ENCODE data around the gene CES2. TPM values are rescaled to one million over a fixed set of nuclear protein-coding genes. Genes with fewer than 3 reads are reported as not detected.

Gene CES2
- total RNA-seq, 1 donor from 2014 or later: 88.5 TPM

DNA sequence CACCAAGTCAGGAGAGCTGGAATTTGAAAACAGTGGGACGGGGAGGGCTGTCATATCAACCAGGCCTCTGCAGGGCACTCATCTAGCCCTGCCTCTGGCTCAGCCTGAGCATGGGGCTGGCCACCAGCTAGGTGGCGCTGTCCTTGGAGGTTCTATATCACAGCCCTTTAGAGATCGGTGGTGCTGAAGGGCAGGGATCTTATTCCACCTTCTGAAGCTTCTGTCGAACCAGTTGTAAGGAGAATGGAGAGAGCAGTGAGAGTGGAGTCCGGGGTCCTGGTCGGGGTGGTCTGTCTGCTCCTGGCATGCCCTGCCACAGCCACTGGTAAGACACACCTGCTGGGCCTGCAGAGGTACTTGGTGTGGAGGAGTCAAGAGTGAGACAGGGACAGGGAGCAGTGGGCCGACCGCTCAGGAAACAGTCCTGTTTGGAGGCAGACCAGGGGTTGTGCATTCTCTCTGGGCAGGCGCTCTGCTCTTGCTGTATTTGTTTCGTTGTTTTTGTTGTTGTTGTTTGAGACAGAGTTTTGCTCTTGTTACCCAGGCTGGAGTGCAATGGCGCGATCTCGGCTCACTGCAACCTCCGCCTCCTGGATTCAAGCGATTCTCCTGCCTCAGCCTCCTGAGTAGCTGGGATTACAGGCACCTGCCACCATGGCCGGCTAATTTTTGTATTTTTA is 25.9 kb downstream of the CES2 start, which contains the start of gene CES3:
Gene CES3 (plus strand): TSS at position 202 of the 680 bp plus-strand sequence. CDS start 42 bp downstream, at position 244.
- intact Hi-C loops (cut with micrococcal nuclease): no loop called here
- no peaks in the 10 kb centered on the region for H3K9me3 ChIP-seq (replicated peaks)
- H3K4me1 ChIP-seq: peaks cover 4% of the 10 kb centered on the region
- H3K4me3 ChIP-seq: no peak within 1 kb of the TSS
- TF ChIP-seq, protein P1, sequence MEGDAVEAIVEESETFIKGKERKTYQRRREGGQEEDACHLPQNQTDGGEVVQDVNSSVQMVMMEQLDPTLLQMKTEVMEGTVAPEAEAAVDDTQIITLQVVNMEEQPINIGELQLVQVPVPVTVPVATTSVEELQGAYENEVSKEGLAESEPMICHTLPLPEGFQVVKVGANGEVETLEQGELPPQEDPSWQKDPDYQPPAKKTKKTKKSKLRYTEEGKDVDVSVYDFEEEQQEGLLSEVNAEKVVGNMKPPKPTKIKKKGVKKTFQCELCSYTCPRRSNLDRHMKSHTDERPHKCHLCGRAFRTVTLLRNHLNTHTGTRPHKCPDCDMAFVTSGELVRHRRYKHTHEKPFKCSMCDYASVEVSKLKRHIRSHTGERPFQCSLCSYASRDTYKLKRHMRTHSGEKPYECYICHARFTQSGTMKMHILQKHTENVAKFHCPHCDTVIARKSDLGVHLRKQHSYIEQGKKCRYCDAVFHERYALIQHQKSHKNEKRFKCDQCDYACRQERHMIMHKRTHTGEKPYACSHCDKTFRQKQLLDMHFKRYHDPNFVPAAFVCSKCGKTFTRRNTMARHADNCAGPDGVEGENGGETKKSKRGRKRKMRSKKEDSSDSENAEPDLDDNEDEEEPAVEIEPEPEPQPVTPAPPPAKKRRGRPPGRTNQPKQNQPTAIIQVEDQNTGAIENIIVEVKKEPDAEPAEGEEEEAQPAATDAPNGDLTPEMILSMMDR (IDR thresholded peaks at IDR 0.05; ENCODE audit: borderline replicate concordance): peak; percentile 69
- no peak within 1 kb of the TSS for H3K27ac ChIP-seq (replicated peaks)
- H3K36me3 ChIP-seq: no peaks in the 10 kb centered on the region
- DNase-seq: peak; percentile 40
- peaks cover 4% of the 10 kb centered on the region for H3K27me3 ChIP-seq (ENCODE audit: low read depth)

DNA sequence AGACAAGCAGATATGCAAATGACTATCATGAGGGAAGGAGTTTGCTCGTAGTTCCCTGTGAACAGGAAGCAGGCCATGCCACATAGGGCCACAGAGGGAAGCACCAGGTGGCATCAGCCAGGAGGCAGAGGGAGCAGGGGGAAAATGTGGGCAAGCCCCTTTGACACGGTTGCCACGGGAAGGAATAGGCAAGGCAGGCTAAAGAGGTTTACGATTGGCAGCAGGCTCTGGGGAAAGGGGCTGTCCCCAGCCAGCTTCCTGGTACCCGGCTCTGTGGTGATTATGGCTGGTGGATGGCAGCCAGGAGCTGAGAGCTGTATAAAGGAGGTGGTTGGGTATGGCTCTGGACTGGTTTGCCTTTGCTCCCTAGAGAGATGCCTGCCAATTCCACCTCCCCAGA is 26.6 kb downstream of the CES2 start:
- Histone ChIP-seq H3K27ac (replicated peaks) (no peak overlapping the region), H3K27me3 (ENCODE audit: low read depth) (peaks cover 4% of the 10 kb centered on the region), H3K4me3 (no peak overlapping the region), H3K4me1 (peaks cover 4% of the 10 kb centered on the region), H3K36me3 (no peaks in the 10 kb centered on the region), H3K9me3 (replicated peaks) (no peaks in the 10 kb centered on the region)
- intact Hi-C loops (cut with micrococcal nuclease): no loop called here
- DNase-seq: no peak
- TF ChIP-seq, protein P1 (IDR thresholded peaks at IDR 0.05; ENCODE audit: borderline replicate concordance): no peak

DNA sequence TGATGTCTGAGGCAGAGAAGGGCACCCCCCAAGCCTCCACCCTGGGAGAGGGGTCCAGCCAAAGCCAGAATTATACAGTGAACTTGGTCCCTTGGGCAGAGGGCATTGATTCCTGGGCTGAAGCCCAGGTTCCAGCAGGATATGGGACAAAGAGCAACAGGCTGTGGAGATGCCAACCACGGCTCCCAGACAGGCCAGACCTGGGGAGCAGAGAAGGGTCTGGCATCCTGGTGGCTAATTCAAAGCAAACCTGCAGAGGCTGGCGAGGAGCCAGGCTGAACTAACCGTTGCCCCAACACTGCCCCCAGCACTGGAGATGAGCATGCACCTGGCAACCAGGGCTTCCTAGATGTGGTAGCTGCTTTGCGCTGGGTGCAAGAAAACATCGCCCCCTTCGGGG is 28.7 kb downstream of the CES2 start:
- H3K36me3 ChIP-seq: no peaks in the 10 kb centered on the region
- no peak overlapping the region for H3K27ac ChIP-seq (replicated peaks)
- intact Hi-C loops (cut with micrococcal nuclease): no loop called here
- H3K9me3 ChIP-seq (replicated peaks): no peaks in the 10 kb centered on the region
- peaks cover 4% of the 10 kb centered on the region for H3K4me1 ChIP-seq
- TF ChIP-seq, protein P1 (IDR thresholded peaks at IDR 0.05; ENCODE audit: borderline replicate concordance): no peak
- H3K27me3 ChIP-seq (ENCODE audit: low read depth): peaks cover 4% of the 10 kb centered on the region
- DNase-seq: no peak
- H3K4me3 ChIP-seq: no peak overlapping the region

DNA sequence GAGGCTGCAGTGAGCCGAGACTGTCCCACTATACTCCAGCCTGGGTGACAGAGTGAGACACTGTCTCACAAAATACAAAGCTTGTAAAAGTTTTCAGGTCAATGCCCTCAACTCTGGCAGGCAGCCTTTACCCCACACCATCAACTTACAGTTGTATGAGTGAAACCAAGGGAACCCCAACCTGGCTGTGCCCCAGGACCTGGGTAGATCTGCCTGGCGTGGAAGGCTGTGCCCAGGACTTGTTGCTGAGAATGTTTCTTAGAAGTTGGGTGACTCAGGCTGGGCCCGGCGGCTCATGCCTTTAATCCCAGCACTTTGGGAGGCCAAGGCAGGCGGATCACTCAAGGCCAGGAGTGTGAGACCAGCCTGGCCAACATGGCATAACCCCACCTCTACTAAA is 33.5 kb downstream of the CES2 start:
- intact Hi-C loops (cut with micrococcal nuclease): no loop called here
- no peak for DNase-seq
- TF ChIP-seq, protein P1 (IDR thresholded peaks at IDR 0.05; ENCODE audit: borderline replicate concordance): no peak
- Histone ChIP-seq H3K4me1 (no peaks in the 10 kb centered on the region), H3K27me3 (ENCODE audit: low read depth) (peaks cover 4% of the 10 kb centered on the region), H3K9me3 (replicated peaks) (no peaks in the 10 kb centered on the region), H3K27ac (replicated peaks) (no peak overlapping the region), H3K36me3 (no peaks in the 10 kb centered on the region), H3K4me3 (no peak overlapping the region)

DNA sequence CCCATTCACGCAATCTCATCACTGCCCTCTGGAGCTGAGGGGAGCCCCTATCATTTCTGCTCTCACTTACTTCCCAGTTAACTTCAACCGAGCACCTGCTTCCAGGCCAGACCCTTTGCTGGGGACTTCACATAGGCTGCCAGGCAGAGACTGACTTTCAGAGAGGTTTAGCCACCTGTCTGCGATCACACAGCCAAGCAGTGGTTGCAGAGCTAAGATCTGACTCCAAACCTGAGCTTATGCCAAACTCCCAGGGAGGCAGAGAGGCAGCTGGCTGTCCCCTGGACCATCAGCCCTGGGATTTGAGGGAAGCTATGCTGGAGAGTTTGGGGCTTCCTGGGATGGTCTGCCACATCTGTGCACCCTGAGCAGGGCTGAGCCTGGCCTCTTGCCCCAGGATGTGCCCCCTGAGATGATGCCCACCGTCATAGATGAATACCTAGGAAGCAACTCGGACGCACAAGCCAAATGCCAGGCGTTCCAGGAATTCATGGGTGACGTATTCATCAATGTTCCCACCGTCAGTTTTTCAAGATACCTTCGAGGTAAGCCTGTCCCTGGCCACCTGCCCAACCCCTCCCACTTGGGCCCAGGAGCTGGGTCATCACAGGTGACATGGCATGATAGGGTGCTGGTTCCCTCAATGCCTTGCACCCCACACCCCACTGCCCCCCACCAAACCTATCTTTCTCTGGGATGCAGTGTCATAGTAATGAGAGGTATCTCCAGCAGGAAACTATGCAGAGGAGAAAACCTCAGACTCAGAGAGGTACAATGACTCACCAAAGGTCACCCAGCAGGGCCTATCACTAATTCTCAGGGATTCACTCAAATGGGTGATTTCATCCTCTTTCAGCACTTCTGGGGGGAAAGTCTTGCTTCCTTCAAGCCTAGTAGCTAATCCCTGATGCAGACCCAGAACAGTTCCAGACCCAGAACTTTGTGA is 35.7 kb downstream of the CES2 start:
- intact Hi-C loops (cut with micrococcal nuclease): no loop called here
- Histone ChIP-seq H3K4me1 (no peaks in the 10 kb centered on the region), H3K36me3 (no peaks in the 10 kb centered on the region), H3K9me3 (replicated peaks) (no peaks in the 10 kb centered on the region), H3K27me3 (ENCODE audit: low read depth) (peaks cover 8% of the 10 kb centered on the region), H3K27ac (replicated peaks) (no peak overlapping the region), H3K4me3 (no peak overlapping the region)
- TF ChIP-seq, protein P1 (IDR thresholded peaks at IDR 0.05; ENCODE audit: borderline replicate concordance): no peak
- no peak for DNase-seq
